ENCODE results near the gene TBC1D13.

DNA sequence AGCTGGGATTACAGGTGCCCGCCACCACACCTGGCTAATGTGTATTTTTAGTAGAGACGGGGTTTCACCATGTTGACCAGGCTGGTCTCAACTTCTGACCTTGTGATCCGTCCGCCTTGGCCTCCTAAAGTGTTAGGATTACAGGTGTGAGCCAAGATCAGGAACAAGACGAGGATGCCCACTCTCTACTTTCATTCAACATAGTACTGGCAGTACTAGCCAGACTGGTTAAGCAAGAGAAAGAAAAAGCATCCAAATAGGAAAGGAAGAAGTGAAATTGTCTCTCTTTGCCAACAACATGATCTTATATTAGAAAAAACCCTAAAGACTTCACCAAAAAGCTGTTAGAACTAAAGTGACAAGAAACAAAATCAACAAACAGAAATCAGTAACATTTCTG, 23.8 kb downstream of the TBC1D13 start:
- TF ChIP-seq, protein P1, sequence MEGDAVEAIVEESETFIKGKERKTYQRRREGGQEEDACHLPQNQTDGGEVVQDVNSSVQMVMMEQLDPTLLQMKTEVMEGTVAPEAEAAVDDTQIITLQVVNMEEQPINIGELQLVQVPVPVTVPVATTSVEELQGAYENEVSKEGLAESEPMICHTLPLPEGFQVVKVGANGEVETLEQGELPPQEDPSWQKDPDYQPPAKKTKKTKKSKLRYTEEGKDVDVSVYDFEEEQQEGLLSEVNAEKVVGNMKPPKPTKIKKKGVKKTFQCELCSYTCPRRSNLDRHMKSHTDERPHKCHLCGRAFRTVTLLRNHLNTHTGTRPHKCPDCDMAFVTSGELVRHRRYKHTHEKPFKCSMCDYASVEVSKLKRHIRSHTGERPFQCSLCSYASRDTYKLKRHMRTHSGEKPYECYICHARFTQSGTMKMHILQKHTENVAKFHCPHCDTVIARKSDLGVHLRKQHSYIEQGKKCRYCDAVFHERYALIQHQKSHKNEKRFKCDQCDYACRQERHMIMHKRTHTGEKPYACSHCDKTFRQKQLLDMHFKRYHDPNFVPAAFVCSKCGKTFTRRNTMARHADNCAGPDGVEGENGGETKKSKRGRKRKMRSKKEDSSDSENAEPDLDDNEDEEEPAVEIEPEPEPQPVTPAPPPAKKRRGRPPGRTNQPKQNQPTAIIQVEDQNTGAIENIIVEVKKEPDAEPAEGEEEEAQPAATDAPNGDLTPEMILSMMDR (IDR thresholded peaks at IDR 0.05) = no peak
- no peak for TF ChIP-seq ESRRA (CRISPR knock-in tag; IDR thresholded peaks at IDR 0.05; ENCODE audit: borderline replicate concordance)
- no peak for TF ChIP-seq NR1H2 (CRISPR knock-in tag; IDR thresholded peaks at IDR 0.05)
- no peak for TF ChIP-seq RELA (CRISPR knock-in tag; IDR thresholded peaks at IDR 0.05; ENCODE audit: borderline replicate concordance)
- TF ChIP-seq ZNF121 (CRISPR knock-in tag; IDR thresholded peaks at IDR 0.05) = no peak
- TF ChIP-seq, protein P2, sequence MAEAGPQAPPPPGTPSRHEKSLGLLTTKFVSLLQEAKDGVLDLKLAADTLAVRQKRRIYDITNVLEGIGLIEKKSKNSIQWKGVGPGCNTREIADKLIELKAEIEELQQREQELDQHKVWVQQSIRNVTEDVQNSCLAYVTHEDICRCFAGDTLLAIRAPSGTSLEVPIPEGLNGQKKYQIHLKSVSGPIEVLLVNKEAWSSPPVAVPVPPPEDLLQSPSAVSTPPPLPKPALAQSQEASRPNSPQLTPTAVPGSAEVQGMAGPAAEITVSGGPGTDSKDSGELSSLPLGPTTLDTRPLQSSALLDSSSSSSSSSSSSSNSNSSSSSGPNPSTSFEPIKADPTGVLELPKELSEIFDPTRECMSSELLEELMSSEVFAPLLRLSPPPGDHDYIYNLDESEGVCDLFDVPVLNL (CRISPR knock-in tag; IDR thresholded peaks at IDR 0.05; ENCODE audit: borderline replicate concordance, low read depth) = no peak
- TF ChIP-seq SP1 (CRISPR knock-in tag; conservative IDR thresholded peaks at IDR 0.05) = no peak
- TF ChIP-seq, protein P3, sequence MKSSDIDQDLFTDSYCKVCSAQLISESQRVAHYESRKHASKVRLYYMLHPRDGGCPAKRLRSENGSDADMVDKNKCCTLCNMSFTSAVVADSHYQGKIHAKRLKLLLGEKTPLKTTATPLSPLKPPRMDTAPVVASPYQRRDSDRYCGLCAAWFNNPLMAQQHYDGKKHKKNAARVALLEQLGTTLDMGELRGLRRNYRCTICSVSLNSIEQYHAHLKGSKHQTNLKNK (CRISPR knock-in tag; IDR thresholded peaks at IDR 0.05) = no peak
- TF ChIP-seq, protein P4, sequence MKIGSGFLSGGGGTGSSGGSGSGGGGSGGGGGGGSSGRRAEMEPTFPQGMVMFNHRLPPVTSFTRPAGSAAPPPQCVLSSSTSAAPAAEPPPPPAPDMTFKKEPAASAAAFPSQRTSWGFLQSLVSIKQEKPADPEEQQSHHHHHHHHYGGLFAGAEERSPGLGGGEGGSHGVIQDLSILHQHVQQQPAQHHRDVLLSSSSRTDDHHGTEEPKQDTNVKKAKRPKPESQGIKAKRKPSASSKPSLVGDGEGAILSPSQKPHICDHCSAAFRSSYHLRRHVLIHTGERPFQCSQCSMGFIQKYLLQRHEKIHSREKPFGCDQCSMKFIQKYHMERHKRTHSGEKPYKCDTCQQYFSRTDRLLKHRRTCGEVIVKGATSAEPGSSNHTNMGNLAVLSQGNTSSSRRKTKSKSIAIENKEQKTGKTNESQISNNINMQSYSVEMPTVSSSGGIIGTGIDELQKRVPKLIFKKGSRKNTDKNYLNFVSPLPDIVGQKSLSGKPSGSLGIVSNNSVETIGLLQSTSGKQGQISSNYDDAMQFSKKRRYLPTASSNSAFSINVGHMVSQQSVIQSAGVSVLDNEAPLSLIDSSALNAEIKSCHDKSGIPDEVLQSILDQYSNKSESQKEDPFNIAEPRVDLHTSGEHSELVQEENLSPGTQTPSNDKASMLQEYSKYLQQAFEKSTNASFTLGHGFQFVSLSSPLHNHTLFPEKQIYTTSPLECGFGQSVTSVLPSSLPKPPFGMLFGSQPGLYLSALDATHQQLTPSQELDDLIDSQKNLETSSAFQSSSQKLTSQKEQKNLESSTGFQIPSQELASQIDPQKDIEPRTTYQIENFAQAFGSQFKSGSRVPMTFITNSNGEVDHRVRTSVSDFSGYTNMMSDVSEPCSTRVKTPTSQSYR (CRISPR knock-in tag; IDR thresholded peaks at IDR 0.05) = no peak
- TF ChIP-seq ZNF263 (CRISPR knock-in tag; IDR thresholded peaks at IDR 0.05; ENCODE audit: low read depth) = no peak
- TF ChIP-seq, protein P5, sequence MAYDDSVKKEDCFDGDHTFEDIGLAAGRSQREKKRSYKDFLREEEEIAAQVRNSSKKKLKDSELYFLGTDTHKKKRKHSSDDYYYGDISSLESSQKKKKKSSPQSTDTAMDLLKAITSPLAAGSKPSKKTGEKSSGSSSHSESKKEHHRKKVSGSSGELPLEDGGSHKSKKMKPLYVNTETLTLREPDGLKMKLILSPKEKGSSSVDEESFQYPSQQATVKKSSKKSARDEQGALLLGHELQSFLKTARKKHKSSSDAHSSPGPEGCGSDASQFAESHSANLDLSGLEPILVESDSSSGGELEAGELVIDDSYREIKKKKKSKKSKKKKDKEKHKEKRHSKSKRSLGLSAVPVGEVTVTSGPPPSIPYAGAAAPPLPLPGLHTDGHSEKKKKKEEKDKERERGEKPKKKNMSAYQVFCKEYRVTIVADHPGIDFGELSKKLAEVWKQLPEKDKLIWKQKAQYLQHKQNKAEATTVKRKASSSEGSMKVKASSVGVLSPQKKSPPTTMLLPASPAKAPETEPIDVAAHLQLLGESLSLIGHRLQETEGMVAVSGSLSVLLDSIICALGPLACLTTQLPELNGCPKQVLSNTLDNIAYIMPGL (CRISPR knock-in tag; IDR thresholded peaks at IDR 0.05) = no peak

Data from WTC11 (cell line).